WI38 (cell line): ENCODE results near the gene TRIM49C.
"Not testable (repeated sequence)": the region's sequence is repeated elsewhere in the genome, so short reads cannot be mapped to it uniquely, and the experiment has no call there.

Source experiments
- H3K4me3 ChIP-seq: 2 replicates; pipeline ENCODE4 v1.5.1; 2011; ENCODE audit warnings: low read depth, mild to moderate bottlenecking, control low read depth, low read length

Gene TRIM49C

GRCh38 chr11:90030806-90031205 lies at the start of gene TRIM49C:
TRIM49C (plus strand) TSS chr11:90031106; CDS start chr11:90035212, 4,106 bp downstream.
- H3K4me3 ChIP-seq = not testable (repeated sequence)

- not testable (repeated sequence) for H3K4me3 ChIP-seq
Observed at GRCh38 chr11:90024184-90024583, 6.7 kb upstream of the TRIM49C start.

GRCh38 chr11:90051591-90052209 lies 20.8 kb downstream of the TRIM49C start:
- not testable (repeated sequence) for H3K4me3 ChIP-seq

- not testable (repeated sequence) for H3K4me3 ChIP-seq
Observed at GRCh38 chr11:90052311-90052710, 21.4 kb downstream of the TRIM49C start.

- H3K4me3 ChIP-seq = not testable (repeated sequence)
Observed at GRCh38 chr11:90053545-90053944, 22.6 kb downstream of the TRIM49C start.

- H3K4me3 ChIP-seq = not testable (repeated sequence)
Observed at GRCh38 chr11:90085650-90086049, 54.7 kb downstream of the TRIM49C start, which contains the start of gene UBTFL1. UBTFL1 (plus strand) TSS chr11:90085950; CDS start chr11:90085950, 0 bp downstream.

- not testable (repeated sequence) for H3K4me3 ChIP-seq
Observed at GRCh38 chr11:90088731-90089130, 57.8 kb downstream of the TRIM49C start.
